Measurements from ENCODE around the gene ERBB4.
A peak's percentile ranks its signal among the peaks of the same experiment; 100 is the strongest.

The ERBB4 gene

DNA sequence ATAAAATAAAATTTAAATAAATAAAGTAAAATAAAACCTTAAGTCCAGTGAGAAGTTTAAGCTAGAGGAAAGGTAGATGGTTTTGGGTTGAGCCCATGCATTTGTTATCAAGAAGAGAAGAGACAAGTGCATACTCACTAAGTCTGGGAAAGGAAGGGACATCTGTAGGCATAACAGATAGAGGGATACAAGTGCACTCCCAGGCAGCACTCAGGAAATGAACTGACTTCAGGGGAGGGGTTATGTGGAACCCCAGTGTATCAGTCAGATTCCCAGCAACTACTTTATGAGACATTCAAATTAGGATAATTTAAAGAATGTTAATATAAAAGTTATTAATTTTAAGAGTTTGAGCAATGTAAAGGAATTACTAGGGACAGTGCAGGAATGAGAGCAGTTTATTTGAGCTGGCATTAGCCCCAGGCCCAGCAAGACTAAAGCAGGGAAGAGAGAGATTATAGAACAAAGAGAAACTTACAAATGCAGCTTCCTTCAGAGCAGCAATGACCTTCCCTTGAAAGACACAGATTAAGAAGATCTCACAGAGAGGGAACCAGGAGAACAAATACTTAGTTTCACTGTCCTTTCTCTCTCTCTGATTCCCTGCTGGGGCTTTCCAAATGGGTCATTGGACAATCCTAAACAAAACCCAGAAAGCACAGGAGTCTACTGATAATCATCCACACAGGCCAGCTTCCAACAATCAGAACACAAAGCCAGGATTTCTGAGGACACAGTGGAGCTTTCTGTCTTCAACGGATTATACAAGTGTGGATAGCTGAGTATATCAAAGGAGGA lies 109.7 kb downstream of the ERBB4 start:
- DNase-seq = peak in 16 of 51 donors; percentile 3 to 62 (median 14)

DNA sequence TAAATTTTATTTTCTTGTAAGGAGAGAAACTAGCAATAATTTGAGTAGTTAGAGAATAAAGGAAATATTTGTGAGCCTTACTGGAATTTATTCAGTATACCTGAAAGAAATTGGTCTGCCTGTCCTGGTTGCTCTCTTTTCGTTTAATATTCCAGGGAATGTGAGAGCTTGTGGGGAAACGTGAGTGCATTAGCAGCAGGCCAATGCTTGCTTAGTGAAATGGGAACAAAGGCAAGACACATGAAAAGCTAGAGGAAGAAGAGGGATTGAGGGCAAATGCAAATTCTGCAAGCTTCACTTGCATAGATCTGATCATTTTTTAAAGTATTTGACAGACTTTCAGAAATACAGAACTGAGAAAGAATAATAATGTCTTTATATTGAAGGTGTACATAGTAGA lies 111.0 kb downstream of the ERBB4 start:
- DNase-seq = peak in 1 of 51 donors; percentile 12

DNA sequence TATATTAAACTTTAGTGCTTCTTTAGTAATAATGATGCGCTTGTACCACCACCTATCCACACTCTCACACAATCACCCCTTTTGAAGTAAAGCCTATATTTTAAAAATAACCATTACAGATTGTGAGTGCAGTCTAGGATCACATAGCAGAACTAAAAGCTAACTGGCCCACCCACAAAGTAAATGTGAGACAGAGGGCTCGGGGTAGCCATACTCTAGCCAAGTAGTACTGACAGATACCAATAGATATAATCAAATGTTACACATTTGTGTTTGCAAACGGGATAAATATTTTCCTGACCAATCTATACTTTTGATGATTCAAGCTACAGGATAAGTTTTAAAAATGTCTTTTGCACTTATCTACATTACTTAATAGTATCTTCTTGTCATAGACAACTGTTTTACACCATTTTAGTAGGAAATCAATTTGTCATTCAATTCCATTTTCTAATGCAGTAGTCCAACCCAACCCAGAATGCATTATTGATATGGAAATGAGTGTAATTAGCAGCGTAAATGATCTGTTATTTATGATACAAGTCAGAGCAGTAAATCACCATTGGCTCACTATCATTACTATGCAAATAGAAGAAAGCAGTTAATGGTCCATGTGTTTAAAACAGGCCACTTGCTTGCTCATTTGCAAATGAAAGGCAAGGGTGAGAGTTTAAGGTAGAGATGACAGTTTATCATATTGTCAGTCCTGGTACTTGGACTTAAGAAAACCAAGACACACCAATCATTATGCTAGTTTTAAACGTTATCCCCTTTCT lies 111.8 kb downstream of the ERBB4 start:
- DNase-seq = no peak

DNA sequence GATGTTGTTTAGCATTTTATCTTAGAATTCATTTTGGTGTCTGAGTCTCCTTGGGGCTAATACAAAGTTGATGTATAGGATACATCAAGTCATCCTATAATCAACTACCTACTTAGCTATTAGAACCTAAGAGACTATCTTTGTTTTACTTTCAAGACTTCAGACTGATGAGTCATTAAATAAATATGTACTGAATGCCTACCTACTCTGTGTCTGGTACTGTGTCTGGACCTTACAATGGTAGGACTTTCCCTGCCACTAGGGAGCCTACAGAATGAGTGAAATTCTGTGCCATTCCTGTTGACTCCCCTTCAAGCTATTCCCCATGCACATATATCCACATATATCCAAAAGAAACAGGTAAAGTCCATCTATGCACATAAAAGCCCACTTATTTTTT lies 114.5 kb downstream of the ERBB4 start:
- DNase-seq = no peak

DNA sequence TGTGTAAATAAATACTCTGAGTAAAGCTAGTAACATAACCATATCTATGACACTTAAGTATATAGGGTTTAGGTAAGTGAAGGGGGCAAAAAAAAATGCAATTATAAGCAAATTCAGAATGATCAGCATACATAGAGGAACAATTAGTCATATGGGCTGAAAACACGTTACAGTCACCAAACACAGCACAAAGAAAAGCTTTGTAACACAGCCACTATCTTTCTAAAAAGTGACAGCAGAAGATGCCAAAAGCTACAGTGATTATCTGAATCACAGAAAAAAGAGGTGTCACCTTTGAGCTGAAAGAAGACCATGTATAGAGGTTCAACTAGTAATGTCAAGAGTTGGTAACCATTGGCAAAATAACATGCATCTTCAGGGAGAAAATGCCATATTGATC lies 115.5 kb downstream of the ERBB4 start:
- no peak for DNase-seq

DNA sequence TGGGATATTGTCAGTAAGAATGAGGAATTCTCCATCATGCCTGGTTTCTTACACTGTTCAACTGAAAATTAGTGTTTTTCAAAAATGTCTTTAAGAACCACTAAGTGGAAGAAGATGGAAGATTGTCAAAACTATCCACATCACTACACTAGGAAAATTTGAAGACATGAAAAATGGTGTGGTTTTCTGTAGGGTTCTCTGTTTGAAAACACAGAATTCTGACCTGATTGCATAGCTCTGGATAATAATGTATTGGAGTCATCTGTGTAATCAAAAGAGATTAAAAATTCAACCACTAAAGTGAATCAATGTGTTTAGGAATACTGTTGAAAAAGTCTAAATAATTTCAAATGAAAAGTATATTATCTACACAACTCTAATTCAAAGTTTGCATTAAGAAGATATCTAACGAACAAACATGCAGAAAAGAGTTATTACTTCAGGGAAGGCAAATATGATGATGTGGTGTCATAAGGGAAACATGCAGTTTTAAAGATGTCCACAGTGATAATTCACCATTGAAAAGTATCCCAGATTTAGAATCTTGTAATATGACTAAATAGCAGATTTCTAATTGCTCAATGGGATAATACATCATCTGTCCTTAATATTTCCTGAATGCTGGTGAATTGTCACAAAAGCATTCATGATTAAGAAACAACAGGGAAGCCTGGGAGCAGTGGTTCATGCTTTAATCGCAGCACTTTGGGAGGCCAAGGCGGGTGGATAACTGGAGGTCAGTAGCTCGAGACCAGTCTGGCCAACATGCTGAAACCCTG lies 116.9 kb downstream of the ERBB4 start:
- no peak for DNase-seq

DNA sequence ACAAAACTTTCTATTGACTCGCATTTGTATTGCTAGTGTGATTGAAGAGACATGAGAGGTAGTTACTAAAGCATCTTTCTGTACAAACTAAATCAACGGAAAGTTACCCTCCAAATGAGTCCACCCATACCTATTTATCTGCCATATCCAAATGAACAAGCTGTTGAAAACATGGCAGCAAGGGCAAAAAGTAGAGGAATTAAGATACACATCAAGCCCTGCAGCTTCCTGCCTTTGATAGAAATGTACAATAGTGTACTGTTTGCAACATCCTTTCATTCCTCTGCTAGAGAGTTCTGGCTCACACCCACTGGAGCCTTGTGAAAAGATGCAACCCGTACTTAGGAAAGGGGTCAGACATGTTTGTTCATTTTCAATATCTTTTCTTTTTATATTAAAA lies 122.5 kb downstream of the ERBB4 start:
- peak in 16 of 51 donors; percentile 1 to 70 (median 15) for DNase-seq

DNA sequence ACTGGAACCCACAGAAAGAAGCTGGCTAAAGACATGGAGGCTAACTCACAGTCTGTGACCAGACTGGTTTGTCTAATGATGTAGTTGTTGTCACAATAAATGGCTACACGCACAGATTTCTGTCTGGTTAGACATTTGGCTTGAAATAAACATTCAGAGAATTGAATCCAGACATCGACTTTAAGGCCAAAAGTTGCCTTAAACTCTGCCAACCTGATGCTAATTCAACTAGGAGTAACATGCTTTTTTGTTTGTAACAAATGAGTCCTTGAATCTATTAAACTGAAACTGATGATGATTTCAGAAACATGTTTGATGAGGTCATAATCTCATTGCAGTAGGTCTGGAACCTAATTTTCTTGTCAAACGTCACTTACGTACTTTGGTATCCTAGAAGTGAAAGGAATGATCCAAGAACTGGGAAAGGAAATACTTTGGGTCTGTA lies 123.8 kb downstream of the ERBB4 start:
- no peak for DNase-seq

DNA sequence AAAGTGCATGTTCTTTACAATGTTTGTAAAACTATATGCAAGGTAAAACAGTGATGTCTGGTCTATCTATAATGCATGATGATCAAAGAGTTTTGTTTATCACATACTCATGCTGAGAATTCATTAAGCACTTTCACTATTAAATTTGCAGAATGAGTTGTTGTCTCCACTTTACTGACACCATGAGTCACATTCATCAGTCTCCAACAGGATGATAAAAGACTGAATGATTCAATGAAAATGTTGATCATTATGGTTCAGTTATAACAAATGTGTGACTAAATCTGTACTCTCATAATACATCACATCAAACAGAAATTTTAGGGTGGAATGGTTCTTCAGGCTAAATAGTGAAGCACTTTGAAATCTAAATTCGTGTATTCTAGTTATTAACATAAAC lies 129.0 kb downstream of the ERBB4 start:
- DNase-seq = no peak

DNA sequence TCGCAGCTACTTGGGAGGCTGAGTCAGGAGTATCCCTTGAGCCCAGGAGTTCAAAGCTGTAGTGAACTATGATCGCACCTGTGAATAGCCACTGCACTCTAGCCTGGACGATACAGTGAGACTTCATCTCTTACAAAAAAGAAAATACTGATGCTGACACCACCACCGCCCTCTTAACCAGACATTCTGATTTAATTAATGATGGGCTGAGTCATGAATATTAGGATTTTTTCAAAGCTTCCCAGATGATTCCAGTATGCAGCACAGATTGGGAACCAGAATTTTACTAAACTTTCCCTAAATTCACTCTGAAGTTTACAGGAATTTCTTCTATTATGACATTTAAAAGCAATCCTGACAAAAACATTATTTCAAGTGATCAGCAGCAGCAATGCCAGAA lies 130.1 kb downstream of the ERBB4 start:
- no peak for DNase-seq

DNA sequence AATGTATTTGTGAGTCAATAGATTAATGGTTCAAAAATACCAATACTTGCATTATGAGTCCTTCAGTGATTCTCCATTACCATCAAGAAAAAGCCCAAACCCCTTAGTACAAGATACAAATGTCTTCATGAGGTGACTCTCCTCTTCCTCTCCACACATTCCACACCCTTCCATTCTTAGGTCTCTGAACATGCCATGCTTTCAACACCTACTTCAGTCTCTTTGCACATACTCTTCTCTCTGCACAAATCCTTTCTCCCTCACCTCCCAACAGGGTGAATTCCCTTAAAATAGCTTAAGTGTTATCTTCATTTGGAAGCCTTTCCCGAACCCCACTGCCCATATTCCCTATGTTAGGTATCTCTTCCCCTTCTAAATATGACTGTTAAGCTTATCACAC lies 131.9 kb downstream of the ERBB4 start:
- no peak for DNase-seq

DNA sequence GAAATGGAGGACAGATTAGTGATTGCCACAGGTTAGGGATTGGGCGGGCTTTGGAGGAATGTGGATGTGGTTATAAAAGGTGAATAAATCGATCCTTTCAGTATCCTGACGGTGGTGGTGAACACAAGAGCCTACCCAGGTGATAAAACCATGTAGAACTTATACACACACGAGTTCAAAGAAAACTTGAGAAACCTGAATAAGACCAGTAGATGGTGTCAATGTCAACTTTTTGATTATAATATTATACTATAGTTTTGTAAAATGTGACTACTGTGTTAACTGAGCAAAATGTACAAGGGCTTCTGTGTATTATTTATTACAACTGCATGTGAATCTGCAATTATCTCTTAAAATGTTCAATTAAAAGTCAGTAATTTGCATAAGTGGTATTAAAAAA lies 136.3 kb downstream of the ERBB4 start:
- no peak for DNase-seq

DNA sequence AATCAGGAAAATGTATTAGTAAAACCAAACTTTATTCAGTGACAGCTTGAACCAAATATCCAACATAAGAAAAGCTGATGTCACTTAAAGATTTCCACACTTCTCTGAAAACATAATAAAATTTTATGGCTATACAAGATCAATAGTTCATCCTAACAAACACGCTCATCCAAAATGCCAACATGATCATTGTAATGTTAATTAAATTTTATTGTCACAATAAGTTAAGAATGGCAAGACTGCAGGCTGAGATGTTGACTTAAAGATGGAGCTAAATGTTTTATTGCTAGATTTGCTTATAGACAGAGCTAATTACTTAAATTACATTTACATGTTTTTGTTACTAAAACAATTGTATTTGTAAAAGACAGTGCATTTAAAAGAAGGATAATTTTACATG lies 140.3 kb downstream of the ERBB4 start:
- DNase-seq = no peak

DNA sequence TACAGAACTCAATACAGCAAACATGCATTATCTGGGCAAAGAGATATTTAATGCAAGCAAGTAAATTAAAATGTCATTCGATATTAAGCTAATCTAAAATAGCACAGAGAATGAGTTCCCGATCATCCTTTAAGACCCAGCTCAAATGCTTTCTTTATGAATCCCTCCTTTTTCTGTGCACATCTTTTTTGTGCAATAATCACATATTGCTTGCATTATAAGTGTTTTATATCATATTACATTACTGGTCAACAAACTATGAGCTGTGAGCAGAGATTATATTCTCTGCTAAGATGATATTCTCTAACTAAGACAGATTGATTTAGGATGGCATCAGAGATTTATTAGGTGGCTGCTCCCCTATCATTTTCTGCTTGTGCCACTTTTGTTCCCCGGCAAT lies 146.1 kb downstream of the ERBB4 start:
- no peak for DNase-seq

DNA sequence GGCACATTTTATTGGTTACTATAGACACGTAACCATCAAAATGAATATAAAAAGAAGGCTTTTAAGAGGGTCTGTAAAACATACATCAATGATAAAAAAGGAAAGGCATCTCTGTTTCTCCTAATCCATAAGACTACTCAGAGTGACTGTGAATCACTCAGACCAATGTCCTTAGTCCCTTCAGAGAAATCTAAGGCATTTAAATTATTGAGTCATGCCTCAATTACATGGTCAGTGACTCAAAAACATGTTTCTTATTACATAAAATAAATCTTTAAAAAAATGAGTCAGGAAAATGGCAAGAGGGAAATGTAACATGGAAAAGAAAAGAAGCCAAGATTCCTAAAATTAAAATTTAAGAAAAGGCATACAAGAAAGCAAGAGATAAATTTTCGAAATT lies 146.6 kb downstream of the ERBB4 start:
- no peak for DNase-seq

DNA sequence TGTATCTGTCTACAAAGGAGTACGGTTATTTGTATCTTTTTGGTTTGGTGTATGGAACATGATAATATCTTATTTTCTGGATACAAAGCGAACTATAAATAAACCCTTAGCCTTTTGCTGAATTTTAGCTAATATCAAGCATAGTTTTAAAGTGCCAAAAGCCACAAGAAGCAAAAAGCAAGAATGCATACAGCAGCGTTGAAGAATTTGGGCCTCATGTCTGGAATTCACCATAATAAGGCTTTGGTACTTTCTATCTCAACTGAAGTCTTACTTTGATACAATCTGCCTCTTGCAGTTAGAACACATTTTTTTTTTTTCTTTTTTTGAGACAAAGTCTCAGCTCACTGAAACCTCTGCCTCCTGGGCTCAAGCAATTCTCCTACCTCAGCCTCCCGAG lies 151.5 kb downstream of the ERBB4 start:
- no peak for DNase-seq

DNA sequence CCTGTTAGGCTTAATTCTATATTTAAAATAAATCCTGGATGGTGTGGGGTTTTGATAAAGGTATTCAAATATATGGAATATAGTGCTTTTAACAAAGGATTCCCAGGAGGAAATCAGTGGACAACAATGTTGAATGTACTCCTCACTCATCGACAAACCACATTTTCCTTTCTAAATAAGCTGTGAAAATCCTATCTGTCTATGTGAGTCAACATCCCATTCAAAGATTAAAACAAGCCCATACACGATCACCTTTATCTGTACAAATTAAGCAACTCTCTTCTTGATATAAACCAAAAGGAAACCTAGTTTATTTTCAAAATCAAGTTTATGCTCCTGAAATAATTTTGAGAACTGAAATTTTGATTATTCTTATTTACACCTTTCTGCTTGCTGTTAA lies 153.4 kb downstream of the ERBB4 start:
- DNase-seq = no peak

DNA sequence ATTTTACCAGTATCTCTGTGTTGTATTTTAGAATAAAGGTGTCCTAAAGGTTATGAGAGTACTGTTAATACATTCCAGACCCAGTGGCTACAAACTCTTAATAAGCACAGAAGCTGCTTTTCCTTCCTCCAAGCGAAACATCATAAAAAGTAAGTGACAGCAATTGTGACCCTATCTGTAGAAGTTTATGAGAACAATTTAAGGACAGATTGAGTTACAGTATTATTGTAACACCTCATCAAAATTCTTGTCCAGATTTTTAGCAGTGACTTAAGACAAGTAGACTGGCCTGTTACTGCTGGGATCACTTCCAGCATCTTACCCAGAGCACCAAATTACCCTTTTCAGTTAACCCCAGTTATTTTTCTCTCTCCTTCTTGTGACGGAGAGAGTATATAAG lies 154.6 kb downstream of the ERBB4 start:
- DNase-seq = no peak

DNA sequence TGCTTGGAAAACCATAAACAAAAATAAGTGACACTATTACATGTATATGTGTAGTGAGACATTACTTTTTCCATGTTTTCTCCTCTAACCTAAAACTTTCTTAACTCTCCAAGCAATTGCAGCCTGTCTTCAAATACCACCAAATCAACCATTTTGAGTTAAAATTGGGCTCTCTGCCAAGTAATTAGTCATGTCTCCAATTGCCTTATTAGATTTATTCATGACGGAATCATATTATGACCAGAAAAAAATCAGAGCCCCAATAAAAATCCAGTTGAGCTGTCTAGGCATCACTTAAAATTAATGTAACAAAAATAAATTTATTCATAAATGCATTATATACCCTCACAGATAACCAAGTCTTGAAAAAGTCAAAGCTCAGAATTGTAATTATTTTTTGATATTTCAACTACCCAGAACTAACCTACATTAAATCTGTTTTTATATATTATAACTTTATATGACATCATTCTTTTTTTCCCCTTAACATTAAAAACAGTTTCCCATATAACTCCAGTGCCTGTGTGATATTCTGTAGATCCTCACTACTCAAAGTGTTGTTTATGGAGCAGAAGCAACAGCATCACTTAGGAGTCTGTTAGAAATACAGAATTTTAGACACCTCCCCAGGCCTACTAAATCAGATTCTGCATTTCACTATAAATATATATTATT lies 157.0 kb downstream of the ERBB4 start:
- DNase-seq = no peak

DNA sequence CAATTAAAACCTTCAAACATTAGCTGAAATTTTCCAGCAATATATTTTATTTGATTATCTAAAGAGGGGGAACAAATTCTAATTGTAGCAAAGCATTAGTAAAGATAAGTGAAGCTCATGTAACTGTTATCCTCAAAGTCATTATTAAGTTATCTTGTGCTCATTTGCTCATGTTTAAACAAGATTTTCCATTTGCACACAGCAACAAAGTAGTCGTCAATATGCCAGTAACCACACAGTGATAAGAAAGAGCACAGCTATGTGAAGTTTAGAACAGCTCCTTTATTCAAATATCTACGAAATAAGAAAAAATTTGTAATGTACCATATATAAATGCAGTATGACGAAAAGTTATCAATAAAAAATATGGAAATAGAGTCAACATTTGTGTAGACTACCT lies 159.5 kb downstream of the ERBB4 start:
- DNase-seq = no peak

DNA sequence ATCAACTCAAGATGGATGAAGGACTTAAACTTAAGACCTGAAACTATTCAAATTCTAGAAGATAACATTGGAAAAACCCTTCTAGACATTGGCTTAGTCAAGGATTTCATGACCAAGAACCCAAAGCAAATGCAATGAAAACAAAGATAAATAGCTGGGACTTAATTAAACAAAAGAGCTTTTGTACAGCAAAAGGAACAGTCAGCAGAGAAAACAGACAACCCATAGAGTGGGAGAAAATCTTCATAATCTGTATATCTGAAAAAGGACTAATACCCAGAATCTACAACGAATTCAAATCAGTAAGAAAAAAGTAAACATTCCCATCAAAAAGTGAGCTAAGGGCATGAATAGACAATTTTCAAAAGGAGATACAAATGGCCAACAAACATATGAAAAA lies 171.2 kb downstream of the ERBB4 start:
- DNase-seq = peak in 1 of 51 donors; percentile 6
